Measurements from ENCODE around the gene CROCC. TPM values are rescaled to one million over a fixed set of nuclear protein-coding genes. Genes with fewer than 3 reads are reported as not detected.

The CROCC gene
- total and polyA plus RNA-seq, 9 of the 15 experiments (the other 6 are each of a cell fraction or from before 2014, with no cell fraction given) = 0.17 to 15.4 (median 7.6) TPM

DNA sequence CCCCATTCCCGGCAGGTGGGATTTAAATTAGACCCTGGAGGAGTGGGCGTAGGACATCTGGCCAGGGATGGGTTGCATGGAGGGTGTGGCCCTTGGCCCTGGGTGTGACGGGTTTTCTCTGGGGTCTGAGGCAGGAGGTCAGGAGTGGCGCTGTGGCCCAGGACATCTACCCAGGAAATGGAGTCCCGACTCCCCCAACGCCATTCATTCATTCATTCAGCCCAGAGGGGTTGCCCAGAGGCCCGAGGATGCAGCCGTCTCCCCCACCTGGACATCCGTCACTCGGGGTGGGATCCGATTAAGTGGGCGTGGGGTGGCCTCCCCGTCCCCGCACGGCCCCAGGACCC, 89.3 kb downstream of the CROCC start (continued):
- TF ChIP-seq ZNF12 (CRISPR knock-in tag; IDR thresholded peaks at IDR 0.05) = 0 out of 2 replicates have a peak, but pooled peaks have one; percentile 13

DNA sequence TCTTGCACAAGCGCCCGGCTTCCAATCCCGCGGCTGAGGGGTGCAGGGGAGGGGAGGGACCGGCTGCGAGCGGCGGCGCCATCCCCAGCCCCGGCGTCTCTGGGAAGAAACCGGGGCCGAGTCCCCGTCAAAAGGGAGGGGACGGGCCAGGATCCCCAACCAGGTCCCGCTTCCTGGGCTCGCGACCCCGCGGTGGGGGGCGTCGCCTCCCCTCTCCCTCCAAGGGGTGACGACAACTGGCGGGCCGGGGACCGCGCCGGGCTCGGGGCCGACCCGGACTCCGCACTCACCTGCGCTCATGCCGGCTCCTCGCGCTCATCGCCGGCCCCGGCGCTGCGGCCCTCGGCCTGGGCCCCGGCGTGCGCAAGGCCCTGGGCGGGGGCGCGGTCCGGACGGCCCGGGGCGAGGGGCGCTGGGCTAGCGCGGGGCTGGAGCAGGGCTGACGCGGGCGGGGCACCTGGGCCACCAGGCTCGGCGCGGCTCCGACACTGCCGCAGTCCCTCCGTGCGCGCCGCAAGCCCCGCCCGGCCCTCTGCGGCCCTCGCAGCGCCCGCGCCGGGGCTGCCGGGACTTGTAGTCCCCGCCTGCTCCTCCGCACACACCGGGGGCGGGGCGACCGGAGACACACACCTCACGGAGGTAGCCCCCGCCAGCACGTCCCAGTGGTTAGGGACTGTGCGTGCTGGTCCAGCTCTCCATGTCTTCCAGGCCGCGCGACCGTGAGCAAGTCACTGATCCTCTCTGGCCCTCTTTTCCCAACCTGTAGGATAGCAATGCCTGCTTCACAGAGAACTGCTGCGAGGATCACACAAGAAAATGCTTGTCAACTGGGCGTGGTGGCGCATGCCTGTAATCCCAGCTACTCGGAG, 89.9 kb downstream of the CROCC start, which contains the start of gene ATP13A2:
TSS of gene ATP13A2 (minus strand) at position 490 of the 869 bp plus-strand sequence. CDS start at position 300, 190 bp downstream.
- DNase-seq (ENCODE audit: extremely low read depth in 1 of 4, low spot score in 3 of 4) = peak; percentile 94 to 97 (median 95)
- Histone ChIP-seq H4K20me1 (replicated peaks; ENCODE audit: control insufficient read depth, insufficient read depth, low read length) (no peaks in the 10 kb centered on the region), H3K27me3 (ENCODE audit: control insufficient read depth in 2 of 2, insufficient read depth in 2 of 2, low read length in 2 of 2) (no peaks in the 10 kb centered on the region), H3K9me1 (ENCODE audit: control insufficient read depth, insufficient read depth, low read length) (no peaks in the 10 kb centered on the region), H3K9me3 (replicated peaks; ENCODE audit: control insufficient read depth, insufficient read depth, low read depth, low read length) (no peaks in the 10 kb centered on the region), H3K9ac (ENCODE audit: insufficient read depth in 1 of 2, low read depth in 2 of 2, low read length in 2 of 2) (peak within 1 kb of the TSS; percentile 54 to 92; a peak in 3 of 4 replicates), H3K4me2 (ENCODE audit: insufficient read depth, low read length) (peak within 1 kb of the TSS; percentile 94), H3K79me2 (ENCODE audit: control insufficient read depth, insufficient read depth, low read length) (no peaks in the 10 kb centered on the region; the same call in 2 of the 3 replicates), H3K27ac (ENCODE audit: extremely low read depth, low read depth, low read length) (peak within 1 kb of the TSS; percentile 21; the same call in 1 of the 3 replicates), H3K4me1 (replicated peaks in 1 of 2; ENCODE audit: control insufficient read depth in 2 of 2, insufficient read depth in 2 of 2, low read length in 2 of 2) (peaks cover 26 to 32% of the 10 kb centered on the region in 2 experiments), H3K4me3 (peak within 1 kb of the TSS; percentile 84), H3K36me3 (ENCODE audit: control insufficient read depth, insufficient read depth, low read length) (no peaks in the 10 kb centered on the region), H2AFZ (ENCODE audit: low read depth, low read length) (peak within 1 kb of the TSS; percentile 99)
- in situ Hi-C loops (cut with MboI) (no loop called here), intact Hi-C loops (cut with micrococcal nuclease) (no loop called here)
- 2% methylated on average over 82 of the region's 94 CpGs for WGBS (ENCODE audit: insufficient coverage, low coverage, missing lambda C conversion rate)
- no TSS peak for BruUV-seq (replicated peaks)
- peak; percentile 73 for FAIRE-seq
- POLR2A ChIA-PET = no interaction called here
- CTCF ChIA-PET (ENCODE audit: low intra/inter-chr PET ratio) = no interaction called here
- ATAC-seq = peak; percentile 99
- TF ChIP-seq ZBTB17 (CRISPR knock-in tag; IDR thresholded peaks at IDR 0.05) (peak; percentile 61; the same call in 1 of the 2 replicates), HDAC1 (IDR thresholded peaks at IDR 0.05) (peak in 1 of 2 experiments; percentile 74; a peak in 2 of 4 replicates), ZNF143 (CRISPR knock-in tag; IDR thresholded peaks at IDR 0.05) (peak; percentile 91), POLR2B (IDR thresholded peaks at IDR 0.05; ENCODE audit: low read depth, partially characterized antibody) (no peak), NCOA2 (IDR thresholded peaks at IDR 0.05; ENCODE audit: partially characterized antibody in 2 of 2) (no peak), XRCC4 (IDR thresholded peaks at IDR 0.05; ENCODE audit: extremely low read depth, insufficient read depth, insufficient read length) (no peak)
- TF ChIP-seq, protein P1, sequence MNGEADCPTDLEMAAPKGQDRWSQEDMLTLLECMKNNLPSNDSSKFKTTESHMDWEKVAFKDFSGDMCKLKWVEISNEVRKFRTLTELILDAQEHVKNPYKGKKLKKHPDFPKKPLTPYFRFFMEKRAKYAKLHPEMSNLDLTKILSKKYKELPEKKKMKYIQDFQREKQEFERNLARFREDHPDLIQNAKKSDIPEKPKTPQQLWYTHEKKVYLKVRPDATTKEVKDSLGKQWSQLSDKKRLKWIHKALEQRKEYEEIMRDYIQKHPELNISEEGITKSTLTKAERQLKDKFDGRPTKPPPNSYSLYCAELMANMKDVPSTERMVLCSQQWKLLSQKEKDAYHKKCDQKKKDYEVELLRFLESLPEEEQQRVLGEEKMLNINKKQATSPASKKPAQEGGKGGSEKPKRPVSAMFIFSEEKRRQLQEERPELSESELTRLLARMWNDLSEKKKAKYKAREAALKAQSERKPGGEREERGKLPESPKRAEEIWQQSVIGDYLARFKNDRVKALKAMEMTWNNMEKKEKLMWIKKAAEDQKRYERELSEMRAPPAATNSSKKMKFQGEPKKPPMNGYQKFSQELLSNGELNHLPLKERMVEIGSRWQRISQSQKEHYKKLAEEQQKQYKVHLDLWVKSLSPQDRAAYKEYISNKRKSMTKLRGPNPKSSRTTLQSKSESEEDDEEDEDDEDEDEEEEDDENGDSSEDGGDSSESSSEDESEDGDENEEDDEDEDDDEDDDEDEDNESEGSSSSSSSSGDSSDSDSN (IDR thresholded peaks at IDR 0.05; ENCODE audit: borderline replicate concordance in 1 of 2, low read depth in 2 of 2, low read length in 2 of 2) = 0 out of 4 replicates have a peak, but pooled peaks have one; percentile 22 to 36
- TF ChIP-seq, protein P2, sequence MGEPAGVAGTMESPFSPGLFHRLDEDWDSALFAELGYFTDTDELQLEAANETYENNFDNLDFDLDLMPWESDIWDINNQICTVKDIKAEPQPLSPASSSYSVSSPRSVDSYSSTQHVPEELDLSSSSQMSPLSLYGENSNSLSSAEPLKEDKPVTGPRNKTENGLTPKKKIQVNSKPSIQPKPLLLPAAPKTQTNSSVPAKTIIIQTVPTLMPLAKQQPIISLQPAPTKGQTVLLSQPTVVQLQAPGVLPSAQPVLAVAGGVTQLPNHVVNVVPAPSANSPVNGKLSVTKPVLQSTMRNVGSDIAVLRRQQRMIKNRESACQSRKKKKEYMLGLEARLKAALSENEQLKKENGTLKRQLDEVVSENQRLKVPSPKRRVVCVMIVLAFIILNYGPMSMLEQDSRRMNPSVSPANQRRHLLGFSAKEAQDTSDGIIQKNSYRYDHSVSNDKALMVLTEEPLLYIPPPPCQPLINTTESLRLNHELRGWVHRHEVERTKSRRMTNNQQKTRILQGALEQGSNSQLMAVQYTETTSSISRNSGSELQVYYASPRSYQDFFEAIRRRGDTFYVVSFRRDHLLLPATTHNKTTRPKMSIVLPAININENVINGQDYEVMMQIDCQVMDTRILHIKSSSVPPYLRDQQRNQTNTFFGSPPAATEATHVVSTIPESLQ (CRISPR knock-in tag; IDR thresholded peaks at IDR 0.05) = no peak
- TF ChIP-seq, protein P3, sequence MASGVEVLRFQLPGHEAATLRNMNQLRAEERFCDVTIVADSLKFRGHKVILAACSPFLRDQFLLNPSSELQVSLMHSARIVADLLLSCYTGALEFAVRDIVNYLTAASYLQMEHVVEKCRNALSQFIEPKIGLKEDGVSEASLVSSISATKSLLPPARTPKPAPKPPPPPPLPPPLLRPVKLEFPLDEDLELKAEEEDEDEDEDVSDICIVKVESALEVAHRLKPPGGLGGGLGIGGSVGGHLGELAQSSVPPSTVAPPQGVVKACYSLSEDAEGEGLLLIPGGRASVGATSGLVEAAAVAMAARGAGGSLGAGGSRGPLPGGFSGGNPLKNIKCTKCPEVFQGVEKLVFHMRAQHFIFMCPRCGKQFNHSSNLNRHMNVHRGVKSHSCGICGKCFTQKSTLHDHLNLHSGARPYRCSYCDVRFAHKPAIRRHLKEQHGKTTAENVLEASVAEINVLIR (CRISPR knock-in tag; IDR thresholded peaks at IDR 0.05) = peak; percentile 68; the same call in 1 of the 2 replicates
- TF ChIP-seq, protein P4, sequence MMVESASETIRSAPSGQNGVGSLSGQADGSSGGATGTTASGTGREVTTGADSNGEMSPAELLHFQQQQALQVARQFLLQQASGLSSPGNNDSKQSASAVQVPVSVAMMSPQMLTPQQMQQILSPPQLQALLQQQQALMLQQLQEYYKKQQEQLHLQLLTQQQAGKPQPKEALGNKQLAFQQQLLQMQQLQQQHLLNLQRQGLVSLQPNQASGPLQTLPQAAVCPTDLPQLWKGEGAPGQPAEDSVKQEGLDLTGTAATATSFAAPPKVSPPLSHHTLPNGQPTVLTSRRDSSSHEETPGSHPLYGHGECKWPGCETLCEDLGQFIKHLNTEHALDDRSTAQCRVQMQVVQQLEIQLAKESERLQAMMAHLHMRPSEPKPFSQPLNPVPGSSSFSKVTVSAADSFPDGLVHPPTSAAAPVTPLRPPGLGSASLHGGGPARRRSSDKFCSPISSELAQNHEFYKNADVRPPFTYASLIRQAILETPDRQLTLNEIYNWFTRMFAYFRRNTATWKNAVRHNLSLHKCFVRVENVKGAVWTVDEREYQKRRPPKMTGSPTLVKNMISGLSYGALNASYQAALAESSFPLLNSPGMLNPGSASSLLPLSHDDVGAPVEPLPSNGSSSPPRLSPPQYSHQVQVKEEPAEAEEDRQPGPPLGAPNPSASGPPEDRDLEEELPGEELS (CRISPR knock-in tag; IDR thresholded peaks at IDR 0.05; ENCODE audit: borderline replicate concordance) = no peak
